ENCODE measurements around the gene ALOX5.
"Not testable (repeated sequence)": the region's sequence is repeated elsewhere in the genome, so short reads cannot be mapped to it uniquely, and the experiment has no call there.

ALOX5 gene

DNA sequence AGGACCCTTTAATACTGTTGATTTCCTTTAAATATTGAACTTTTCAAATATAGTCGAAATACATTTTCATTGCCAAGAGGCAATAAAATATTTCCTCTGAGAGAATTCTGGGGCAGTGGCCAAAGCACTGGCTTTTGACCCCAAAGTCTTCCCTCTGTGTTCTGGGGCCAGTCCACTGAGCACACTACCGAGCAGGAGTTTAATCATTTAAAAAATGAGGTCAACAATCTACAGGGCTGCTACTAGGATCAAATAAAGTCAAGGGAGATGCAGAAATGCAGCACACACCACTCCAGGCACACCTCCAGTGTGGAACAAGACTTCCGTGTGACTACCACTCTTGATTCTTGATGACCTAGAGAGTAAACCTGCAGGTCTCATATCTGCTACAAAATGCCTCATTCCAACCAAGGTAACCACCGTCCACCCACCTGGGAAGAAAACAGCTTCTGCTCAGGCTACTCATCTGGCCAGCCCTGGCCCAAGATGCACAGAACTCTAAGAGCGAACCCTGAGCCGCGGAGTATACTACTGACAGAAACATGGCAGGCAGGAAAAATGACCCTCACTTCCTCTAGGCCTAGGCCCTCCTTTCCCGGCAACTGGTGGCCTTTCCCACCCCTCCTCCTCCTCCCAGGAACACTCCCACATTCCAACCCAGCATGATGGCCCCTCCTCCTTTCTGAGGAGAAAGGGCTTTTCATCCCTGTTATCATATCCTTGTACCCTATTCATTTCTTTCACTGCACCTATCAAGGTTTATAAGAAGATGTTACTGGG, 97.7 kb downstream of the ALOX5 start:
- no peak for DNase-seq

DNA sequence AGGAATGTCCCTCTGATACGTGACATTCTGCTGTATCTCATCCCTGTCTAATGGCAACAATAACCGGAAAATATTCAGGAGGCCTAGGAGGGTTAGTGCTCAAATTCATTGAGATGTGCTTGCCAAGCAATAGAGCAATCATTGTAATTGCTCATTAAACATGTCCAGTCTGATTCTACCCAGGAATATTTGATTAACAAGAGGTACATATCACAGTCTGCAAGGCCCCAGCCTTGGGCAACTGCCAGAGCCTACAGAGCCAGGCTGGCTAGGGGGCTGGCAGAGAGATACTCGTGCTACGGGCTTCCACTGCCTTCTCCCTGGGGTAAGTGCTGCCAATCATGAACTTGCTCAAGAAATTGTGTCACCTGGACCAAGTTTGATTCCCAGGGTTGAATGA, 99.1 kb downstream of the ALOX5 start:
- DNase-seq = no peak

DNA sequence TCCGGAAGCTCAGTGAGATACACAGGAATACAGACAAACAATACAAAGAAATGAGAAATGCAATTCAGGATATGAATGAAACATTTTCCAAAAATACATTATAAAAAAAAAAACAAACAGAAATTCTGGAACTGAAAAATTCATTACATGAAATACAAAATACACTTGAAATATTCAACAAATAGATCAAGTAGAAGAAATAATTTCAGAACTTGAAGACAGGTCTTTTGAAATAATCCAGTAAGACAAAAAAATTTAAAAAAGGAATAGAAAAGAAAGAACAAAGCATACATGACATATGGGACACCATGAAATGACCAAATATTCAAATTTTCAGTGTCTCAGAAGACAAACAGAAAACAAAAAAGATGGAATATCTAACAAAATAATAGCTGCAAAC, 102.5 kb downstream of the ALOX5 start:
- DNase-seq = no peak

DNA sequence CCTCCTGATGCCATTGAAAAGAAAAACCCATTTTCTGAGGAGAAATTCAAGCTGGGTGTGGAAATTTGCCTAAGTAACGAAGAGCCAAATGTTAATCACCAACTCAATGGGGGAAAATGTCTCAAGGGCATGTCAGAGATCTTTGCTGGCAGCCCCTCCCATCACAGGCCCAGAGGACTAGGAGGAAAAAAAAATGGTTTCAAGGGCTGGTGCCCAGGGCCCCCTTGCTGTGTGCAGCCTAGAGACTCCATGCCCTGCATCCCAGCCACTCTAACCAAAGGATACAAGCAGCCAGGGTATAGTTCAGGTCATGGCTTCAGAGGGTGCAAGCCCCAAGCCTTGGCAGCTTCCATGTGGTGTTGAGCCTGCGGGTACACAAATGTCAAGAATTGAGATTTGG, 106.3 kb downstream of the ALOX5 start:
- no peak for DNase-seq

DNA sequence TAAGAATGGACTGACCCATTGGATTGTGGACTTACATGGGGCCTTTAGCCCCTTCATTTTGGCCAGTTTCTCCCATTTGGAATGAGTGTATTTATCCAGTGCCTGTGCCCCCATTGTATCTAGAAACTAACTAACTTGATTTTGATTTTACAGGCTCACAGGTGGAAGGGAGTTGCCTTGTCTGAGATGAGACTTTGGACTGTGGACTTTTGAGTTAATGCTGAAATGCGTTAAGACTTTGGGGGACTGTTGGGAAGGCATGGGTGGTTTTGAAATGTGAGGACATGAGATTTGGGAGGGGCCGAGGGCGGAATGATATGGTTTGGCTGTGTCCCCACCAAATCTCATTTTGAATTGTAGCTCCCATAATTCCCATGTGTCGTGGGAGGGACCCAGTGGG, 107.1 kb downstream of the ALOX5 start:
- not testable (repeated sequence) for DNase-seq

DNA sequence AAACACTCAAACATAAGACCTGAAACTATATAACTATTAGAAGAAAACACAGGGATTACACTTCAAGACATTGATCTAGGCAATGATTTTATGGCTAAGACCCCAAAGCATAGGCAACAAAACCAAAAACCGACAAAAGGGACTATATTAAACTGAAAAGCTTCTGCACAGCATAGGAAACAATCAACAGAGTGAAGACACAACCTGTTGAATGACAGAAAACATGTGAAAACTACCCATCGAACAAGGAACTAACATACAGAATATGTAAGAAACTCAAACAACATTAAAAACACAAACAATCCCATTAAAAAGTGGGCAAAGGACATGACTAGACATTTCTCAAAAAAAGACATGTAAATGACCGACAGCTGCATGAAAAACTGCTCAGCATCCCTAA, 109.0 kb downstream of the ALOX5 start:
- DNase-seq = no peak

DNA sequence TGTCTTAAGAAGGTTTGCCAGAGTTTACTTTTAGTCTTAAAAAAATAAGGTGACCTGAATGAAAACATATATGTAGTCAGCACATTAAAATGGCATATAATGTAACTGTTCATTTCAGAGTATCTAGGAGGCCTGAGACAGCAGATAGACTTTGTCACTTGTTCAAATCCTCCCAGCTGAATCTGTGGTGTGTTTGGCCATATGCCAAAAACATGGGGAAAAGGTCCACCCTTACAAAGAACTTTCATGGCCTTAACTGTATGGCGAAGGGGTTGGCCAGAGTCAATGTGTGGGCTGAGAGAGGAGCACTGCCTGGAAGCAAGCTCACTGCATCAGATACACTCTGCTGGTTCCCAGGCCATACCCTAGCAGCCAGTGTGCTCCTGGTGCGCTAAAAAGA, 113.7 kb downstream of the ALOX5 start:
- DNase-seq = no peak

DNA sequence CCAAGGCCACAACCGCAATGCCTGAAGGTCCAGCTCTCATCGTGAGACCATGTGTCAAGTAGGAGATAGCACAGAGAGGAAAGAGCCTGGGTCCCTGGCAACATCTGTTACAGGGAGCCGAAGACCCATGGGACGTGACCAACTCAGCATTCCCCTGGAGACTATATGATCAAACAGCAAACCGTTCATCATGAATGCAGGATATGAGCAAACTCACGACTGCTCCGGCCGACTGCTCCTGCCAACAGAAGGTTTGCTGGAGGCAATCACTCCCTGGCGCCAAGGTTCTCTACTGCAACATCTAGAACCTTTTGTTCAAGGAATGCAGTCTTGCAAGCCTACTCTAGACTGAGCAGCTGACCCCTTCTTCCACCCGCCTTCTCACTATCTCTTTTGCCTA, 114.3 kb downstream of the ALOX5 start:
- no peak for DNase-seq

DNA sequence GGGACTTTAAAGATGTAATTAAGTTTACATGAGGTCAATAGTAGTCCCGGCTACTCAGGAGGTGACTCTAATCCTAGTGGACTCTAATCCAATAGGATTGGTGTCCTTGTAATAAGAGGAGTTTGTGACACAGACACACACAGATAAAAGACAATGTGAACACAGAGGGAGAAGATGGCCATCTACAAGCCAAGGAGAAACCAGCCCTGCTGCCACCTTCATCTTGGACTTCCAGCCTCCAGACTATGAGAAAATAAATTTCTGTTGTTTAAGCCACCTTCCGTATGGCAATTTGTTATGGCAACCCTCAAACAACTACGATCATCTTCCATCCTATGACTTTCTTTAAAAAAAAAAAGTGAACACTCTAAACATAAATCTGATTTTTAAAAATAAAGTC, 116.3 kb downstream of the ALOX5 start:
- no peak for DNase-seq

DNA sequence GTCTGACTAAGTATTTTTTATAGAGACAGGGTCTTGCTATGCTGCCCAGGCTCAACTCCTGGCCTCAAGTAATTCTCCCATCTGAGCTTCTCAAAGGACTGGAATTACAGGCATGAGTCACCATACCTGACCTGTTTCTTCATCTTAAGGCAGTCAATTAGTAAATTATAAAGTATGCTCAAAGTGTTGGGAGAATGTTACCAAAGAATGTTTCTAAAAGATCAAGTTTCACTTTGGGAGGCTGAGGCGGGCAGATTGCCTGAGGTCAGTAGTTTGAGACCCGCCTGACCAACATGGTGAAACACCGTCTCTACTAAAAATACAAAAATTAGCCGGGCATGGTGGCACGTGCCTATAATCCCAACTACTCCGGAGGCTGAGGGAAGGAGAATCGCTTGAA, 117.0 kb downstream of the ALOX5 start:
- no peak for DNase-seq
